ENCODE measurements around the gene PPIE.
"Not testable (repeated sequence)": the region's sequence is repeated elsewhere in the genome, so short reads cannot be mapped to it uniquely, and the experiment has no call there.

PPIE gene

GRCh38 chr1:39758556-39759435 is 20.1 kb downstream of the PPIE start:
- no peak for DNase-seq (ENCODE audit: low read depth)

DNA sequence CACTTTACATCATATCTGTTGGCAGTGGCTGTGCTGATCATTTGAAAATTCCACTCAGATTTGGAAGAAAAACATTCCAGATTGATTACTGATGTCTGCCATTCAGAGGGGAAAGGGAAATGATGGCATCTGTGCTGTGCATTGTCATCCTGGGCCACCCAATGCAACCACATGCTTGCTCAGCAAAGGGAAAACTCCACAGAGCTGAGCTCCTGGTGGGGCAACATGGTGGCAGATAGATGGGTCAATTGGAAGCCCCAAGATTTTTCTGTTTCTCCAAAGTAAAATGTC is 20.7 kb downstream of the PPIE start:
- DNase-seq (ENCODE audit: low read depth): no peak

DNA sequence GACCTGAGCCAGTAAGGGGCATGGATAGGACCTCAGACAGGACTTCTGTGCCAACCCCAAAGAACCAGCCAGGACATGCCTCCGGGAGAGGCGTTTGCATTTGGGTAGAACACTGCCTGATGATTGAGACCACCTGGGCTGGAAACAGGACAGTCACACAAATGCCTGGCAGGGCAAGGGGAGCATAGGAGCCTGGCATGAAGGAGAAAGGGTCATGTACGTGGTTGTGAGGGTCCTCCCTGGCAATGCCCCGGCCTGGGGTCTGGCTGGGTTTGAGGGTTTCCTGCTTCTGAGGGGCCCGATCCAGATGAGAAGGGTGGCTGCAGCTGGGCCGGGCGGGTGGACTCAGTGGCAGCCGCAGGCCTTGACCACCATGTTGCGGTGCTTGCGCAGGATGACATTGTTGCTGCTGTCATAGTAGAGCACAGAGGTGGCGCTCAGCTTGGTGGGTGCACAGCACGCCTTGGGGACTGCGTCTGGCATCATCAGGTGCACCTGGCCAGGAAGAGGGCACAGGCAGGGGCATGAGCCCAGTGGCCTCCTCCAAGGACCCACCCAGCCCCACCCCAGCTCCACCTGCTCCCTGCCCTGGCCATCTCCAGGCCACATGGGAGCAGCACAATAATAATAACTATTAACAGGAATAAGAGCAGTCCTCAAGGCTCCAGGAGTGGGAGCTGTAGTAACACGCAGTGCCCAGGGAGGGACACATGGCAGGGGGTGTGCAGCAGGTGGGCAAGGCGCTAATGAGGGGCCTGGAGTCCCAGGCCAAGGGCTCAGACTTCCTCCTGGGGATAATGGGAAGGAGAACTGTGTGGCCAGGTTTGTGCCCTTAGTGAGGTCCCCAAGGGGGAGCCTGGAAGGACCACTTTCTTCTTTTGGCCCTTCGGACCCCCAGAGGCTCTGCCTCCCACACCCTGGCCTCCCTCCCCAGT is 21.7 kb downstream of the PPIE start:
- DNase-seq (ENCODE audit: low read depth): no peak

DNA sequence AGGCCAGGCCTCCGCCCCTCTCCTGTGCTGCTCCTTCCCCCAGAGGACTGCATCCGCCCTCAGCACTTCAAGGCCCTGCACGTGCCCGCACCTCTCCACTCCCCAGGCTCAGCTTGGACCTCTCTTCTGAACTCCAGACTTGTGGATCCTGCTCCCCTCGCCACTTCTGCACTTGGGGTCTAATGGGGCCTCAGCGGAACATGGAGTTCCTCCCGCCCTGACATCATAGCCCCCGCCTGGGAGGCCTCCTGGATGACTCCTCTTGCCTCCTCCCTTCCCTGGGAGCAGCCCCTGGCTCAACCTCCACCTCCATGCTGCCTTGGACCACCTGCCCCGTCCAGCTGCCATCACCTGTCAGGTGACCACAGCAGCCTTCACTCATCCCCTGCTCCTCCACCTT is 22.3 kb downstream of the PPIE start:
- no peak for DNase-seq (ENCODE audit: low read depth)

- DNase-seq (ENCODE audit: low read depth): no peak
Measured at GRCh38 chr1:39761557-39762260, 23.0 kb downstream of the PPIE start.

DNA sequence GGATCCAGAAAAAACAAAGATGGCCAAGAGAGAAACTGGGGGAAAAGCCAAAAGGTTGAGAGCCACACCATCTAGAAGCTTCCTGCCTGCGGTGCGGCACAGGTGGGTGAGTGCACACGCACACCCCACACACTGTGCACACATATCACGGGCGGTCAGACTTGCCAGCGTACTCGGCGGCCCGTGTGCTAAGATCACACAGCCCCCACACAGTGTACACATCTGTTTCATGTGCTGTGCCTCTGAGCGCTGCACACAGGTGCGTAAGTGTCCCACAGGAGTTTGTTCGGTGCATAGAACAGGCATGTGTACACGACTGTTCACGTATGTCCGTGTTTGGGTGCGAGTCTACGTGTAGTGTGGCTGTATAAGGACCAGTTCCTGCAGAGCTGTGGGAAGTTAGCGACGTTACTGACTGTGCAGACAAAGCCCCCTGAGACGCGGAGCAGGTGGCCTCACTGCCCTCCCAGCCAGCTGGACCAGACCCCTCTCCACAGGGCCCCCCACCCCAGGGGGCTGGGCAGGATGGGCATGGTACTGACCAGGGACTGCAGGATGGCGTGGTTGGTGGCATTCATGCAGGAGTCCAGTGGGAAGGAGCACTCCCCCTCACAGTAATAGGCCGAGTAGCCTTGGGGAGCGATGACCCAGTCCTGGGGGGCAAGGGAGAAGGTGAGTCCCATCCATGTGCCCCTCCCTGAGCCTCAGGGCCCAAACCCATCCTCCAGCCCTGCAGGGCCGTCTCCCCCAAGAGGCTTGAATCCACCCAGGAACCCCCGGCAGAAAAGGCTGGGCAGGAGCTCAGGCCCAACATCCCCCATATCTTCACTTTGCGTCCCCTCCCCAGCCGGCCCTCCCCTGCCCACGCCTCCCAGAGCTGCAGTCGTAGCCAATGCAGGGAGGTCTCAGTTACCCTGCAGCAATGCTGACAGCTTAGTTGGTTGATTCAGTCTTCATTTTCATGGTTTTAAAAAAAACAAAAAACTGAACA is 24.2 kb downstream of the PPIE start:
- no peak for DNase-seq (ENCODE audit: low read depth)

- DNase-seq (ENCODE audit: low read depth): not testable (repeated sequence)
Measured at GRCh38 chr1:39763619-39764374, 25.1 kb downstream of the PPIE start.

- not testable (repeated sequence) for DNase-seq (ENCODE audit: low read depth)
Measured at GRCh38 chr1:39764512-39764911, 25.8 kb downstream of the PPIE start.

GRCh38 chr1:39766466-39766865 is 27.8 kb downstream of the PPIE start:
- DNase-seq (ENCODE audit: low read depth): not testable (repeated sequence)

- DNase-seq (ENCODE audit: low read depth): not testable (repeated sequence)
Measured at GRCh38 chr1:39769502-39769901, 30.8 kb downstream of the PPIE start.

DNA sequence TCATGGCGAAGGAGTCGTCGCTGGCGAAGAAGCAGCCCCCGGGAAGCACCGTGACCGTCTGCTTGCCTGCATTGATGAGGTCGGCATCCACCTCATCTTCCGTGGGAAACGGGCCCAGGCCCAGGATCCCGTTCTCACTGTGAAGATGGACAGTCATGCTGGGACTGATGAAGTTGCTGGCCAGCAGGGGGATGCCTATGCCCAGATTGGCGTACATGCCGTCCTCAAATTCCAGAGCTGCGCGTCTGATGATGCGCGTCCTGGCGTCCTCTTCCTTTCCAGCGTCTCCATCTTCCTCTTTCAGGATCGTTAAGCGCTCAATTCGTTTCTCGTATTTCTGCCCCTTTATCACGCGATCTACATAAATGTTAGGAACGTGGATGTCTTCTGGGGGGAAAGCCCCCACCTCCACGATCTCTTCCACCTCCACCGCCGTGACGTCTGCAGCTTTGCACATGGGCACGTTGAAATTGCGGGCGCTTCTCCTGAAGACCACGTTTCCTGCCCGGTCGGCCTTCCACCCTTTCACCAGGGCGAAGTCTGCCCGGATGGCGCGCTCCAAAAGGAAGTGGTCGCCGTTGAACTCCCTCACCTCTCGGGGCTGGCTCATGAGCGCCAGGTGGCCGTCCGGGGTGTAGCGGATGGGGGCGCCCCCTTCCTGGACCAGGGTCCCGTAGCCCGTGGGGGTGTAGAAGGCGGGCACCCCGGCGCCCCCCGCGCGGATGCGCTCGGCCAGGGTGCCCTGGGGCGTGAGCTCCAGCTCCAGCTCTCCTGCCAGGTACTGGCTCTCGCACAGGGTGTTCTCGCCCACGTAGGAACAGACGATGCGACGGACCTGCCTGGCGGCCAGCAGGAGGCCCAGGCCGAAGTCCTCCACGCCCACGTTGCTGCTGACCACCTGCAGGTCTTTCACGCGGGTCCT is 31.7 kb downstream of the PPIE start:
- not testable (repeated sequence) for DNase-seq (ENCODE audit: low read depth)

DNA sequence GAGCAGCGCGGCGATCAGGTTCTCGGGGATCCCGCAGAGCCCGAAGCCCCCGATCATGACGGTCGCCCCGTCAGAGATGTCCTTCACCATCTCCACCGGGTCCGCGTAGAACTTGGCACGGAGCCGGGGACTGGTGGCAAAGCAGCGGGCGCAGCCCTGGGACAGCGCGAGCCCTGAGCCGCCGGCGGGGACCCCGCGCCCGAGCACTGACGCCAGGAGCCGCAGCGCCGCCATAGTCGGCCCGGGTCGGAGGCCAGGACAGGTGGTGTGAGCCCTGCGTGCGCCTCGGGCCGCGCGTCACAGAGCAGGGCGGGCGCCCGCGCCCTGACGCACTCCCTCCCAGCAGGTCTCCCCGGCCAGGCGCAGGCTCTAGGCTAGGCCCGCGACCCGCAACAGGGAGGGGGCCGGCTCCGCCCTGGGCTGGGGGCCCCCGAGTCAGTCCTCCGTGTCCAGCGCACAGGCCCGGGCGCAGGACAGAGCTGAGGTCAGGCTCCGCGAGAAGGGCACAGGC is 32.4 kb downstream of the PPIE start, which contains the start of gene OXCT2:
Gene OXCT2 (minus strand): TSS at position 327 of the 511 bp plus-strand sequence. CDS start 93 bp downstream, at position 234.
- not testable (repeated sequence) for DNase-seq (ENCODE audit: low read depth)

- DNase-seq (ENCODE audit: low read depth): not testable (repeated sequence)
Measured at GRCh38 chr1:39773369-39773979, 34.8 kb downstream of the PPIE start.

DNA sequence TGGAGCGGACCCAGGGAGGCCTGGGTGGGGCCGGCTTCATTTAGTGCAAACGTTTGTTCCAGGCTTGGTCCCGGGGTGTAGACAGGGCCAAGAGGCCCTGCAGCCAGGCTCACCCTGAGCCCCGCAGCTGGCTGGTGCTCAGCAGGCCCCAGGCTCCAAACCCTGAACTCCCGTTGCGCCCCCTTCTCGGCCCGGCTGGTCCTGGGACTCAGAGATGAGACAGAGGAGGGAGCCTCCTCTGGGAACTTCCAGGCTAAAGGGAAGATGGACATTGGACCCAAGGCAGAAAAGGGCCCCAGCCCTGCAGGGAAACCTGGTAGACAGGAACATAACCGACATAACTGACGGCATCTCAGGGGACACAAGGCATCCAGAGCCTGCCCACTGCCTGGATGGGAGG is 36.5 kb downstream of the PPIE start:
- DNase-seq (ENCODE audit: low read depth): not testable (repeated sequence)

DNA sequence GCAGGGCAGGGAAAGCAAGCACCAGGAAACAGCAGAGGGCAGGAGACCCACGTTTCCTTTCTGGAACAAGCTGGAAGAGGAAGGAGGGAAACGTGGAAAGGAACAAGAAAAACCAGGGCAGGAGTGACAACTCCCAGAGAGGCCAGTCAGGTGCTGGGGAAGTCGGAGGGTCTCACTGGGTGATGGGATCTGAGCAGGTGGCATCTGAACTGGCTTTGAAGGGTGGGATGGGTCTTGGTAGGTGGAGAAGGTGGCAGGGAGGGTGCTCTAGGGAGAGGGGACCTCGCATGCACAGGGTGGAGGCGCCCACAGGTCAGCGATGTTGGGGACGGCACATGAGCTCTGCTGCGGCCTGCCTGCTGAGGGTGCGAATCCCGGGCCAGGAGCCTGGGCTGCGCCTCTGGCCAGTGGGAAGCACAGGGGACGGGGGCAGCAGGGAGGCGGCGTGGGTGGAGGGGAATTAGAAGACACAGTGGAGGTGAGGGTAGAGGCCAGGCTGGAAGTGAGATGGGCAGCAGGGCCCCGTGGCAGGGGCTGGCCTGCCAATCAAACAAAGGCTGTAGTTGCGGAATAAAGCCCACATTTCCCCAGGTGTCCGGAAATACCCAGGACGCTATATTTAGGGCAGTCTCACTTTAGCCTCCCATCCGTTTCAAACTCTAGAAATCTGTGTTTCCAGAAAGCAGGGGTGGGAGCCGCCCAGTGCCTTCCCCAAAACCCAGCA is 37.2 kb downstream of the PPIE start:
- not testable (repeated sequence) for DNase-seq (ENCODE audit: low read depth)

- DNase-seq (ENCODE audit: low read depth): no peak
Measured at GRCh38 chr1:39776400-39776713, 37.7 kb downstream of the PPIE start.

GRCh38 chr1:39776886-39777285 is 38.2 kb downstream of the PPIE start:
- DNase-seq (ENCODE audit: low read depth): no peak

DNA sequence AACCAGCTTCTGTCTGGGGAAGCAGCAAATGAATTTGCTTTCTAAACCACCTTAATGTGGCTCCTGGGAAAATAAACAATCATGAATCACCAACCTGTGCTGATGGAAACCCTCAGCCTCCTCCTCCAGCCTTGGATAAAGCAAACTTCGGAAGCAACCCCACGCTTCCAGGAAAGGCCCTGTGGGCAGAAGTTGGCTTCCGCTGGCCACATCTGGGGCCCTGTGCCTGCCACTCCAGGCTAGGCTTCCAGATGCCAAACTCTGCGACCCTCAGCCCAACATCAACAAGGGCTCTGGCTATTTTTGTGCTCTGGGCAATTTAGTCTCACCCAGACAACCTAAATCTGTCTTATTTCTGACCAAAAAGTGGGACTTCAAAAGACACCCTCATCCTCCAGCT is 38.6 kb downstream of the PPIE start:
- no peak for DNase-seq (ENCODE audit: low read depth)
